Common myeloid progenitor, CD34-positive (primary cell): ENCODE measurements around the gene GREM1.

Source experiments
- CTCF ChIA-PET: fragments of 350-600 bp; sonication (Branson Sonifier 250); formaldehyde crosslinking; loops from one replicate; lab custom pipeline; 2021; ENCODE audit warnings: antibody characterized with exemption; lab: Charles Lee
- POLR2A ChIA-PET: fragments of 350-600 bp; sonication (Branson Sonifier 250); formaldehyde crosslinking; loops from one replicate; lab custom pipeline; 2021; ENCODE audit warnings: antibody characterized with exemption; lab: Charles Lee
- DNase-seq, 3 donors: peaks; one replicate each; pipeline versions ENCODE4 v3.0.0 to v3.0.0-alpha.2; 2013
- H3K27ac ChIP-seq, 2 experiments: 1 replicate in 1 of 2; 2 replicates in 1 of 2; pipeline ENCODE4 v1.7.0; 2013; ENCODE audit warnings: inconsistent platforms in 2 of 2, low read length in 2 of 2, mild to moderate bottlenecking in 2 of 2, low read depth in 1 of 2, moderate library complexity in 1 of 2; ENCODE audit not compliant: severe bottlenecking in 2 of 2, insufficient read depth in 1 of 2, poor library complexity in 1 of 2
- H3K27me3 ChIP-seq, 5 experiments: replicated peaks in 2 of 5; 1 replicate in 3 of 5; 2 replicates in 2 of 5; pipeline versions ENCODE4 v1.6.1 to v1.7.0; 2013; ENCODE audit warnings: low read length in 4 of 5, mild to moderate bottlenecking in 2 of 5, moderate library complexity in 2 of 5, inconsistent platforms in 1 of 5; ENCODE audit not compliant: insufficient read depth in 5 of 5, control insufficient read depth in 4 of 5
- H3K36me3 ChIP-seq, 4 experiments: 1 replicate in 2 of 4; 2 replicates in 2 of 4; pipeline versions ENCODE4 v1.6.1 to v1.7.0; 2013; ENCODE audit warnings: low read length in 3 of 4, control low read depth in 1 of 4, mild to moderate bottlenecking in 1 of 4; ENCODE audit not compliant: control insufficient read depth in 4 of 4, insufficient read depth in 4 of 4
- H3K4me1 ChIP-seq, 4 experiments: 1 replicate in 3 of 4; 2 replicates in 1 of 4; pipeline versions ENCODE4 v1.6.1 to v1.7.1; 2013; ENCODE audit warnings: low read length in 3 of 4, mild to moderate bottlenecking in 3 of 4, control low read depth in 1 of 4, inconsistent platforms in 1 of 4, moderate library complexity in 1 of 4; ENCODE audit not compliant: control insufficient read depth in 4 of 4, insufficient read depth in 4 of 4; ENCODE audit errors: control extremely low read depth in 1 of 4
- H3K4me3 ChIP-seq, 7 experiments: 1 replicate in 4 of 7; 2 replicates in 3 of 7; pipeline versions ENCODE4 v1.5.1 to v1.7.0; 2013; ENCODE audit warnings: mild to moderate bottlenecking in 7 of 7, low read length in 6 of 7, moderate library complexity in 6 of 7, inconsistent platforms in 2 of 7, low read depth in 2 of 7, control low read depth in 1 of 7; ENCODE audit not compliant: insufficient read depth in 4 of 7, control insufficient read depth in 1 of 7; ENCODE audit errors: extremely low read depth in 1 of 7
- H3K9me3 ChIP-seq, 5 experiments: 1 replicate in 4 of 5; 2 replicates in 1 of 5; pipeline versions ENCODE4 v1.6.1 to v1.7.1; 2013; ENCODE audit warnings: low read length in 4 of 5, mild to moderate bottlenecking in 2 of 5, inconsistent platforms in 1 of 5, low read depth in 1 of 5, moderate library complexity in 1 of 5; ENCODE audit not compliant: control insufficient read depth in 4 of 5, insufficient read depth in 2 of 5; ENCODE audit errors: control extremely low read depth in 1 of 5
- WGBS: methylation state at CpG from one replicate; pipeline ENCODE4 v1.1.5; 2013; ENCODE audit not compliant: insufficient coverage; 5-methylcytosine and 5-hydroxymethylcytosine counted together

The GREM1 gene

GRCh38 chr15:32778391-32779176 is 60.8 kb downstream of the GREM1 start:
- ChIA-PET POLR2A (no interaction called here), CTCF (no interaction called here)
- no peaks in the 10 kb centered on the region for H3K27me3 ChIP-seq
- no peak overlapping the region for H3K4me3 ChIP-seq
- H3K9me3 ChIP-seq = peaks cover 0 to 8% (median 3%) of the 10 kb centered on the region in 5 experiments
- 100% methylated on average over 1 of the region's 4 CpGs for WGBS
- no peaks in the 10 kb centered on the region for H3K4me1 ChIP-seq
- no peak for DNase-seq
- H3K36me3 ChIP-seq = no peaks in the 10 kb centered on the region
- H3K27ac ChIP-seq = no peak overlapping the region

GRCh38 chr15:32781781-32782180 is 64.0 kb downstream of the GREM1 start:
- 92% methylated on average over 3 of the region's 3 CpGs for WGBS
- peaks cover 0 to 4% (median 0%) of the 10 kb centered on the region in 5 experiments for H3K27me3 ChIP-seq
- H3K36me3 ChIP-seq = no peaks in the 10 kb centered on the region
- POLR2A ChIA-PET = no interaction called here
- no peak overlapping the region for H3K4me3 ChIP-seq
- DNase-seq = no peak
- peaks cover 0 to 8% (median 3%) of the 10 kb centered on the region in 5 experiments for H3K9me3 ChIP-seq
- CTCF ChIA-PET = no interaction called here
- no peak overlapping the region for H3K27ac ChIP-seq
- no peaks in the 10 kb centered on the region for H3K4me1 ChIP-seq

DNA sequence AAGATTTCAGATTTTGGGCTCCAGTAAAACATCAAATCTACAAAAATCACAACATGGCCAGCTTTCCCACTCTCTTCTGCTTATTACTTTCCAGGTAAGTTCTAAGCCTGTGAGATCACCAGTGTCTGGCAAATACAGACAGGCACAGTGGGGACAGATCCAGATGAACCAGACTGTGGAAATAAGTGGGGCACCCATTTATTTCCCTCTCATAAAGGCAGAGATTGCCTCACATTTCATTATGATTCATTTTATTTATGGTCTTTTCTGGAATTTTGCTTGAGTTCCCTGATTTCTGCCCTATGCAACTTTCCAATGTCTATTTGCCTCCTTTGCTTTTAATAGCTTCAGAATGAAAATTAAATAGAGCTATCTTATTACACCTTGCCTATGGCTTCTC is 66.8 kb downstream of the GREM1 start:
- Histone ChIP-seq H3K4me3 (no peak overlapping the region), H3K27ac (no peak overlapping the region), H3K36me3 (no peaks in the 10 kb centered on the region), H3K4me1 (no peaks in the 10 kb centered on the region), H3K9me3 (peaks cover 0 to 1% (median 0%) of the 10 kb centered on the region in 5 experiments), H3K27me3 (peaks cover 0 to 4% (median 0%) of the 10 kb centered on the region in 5 experiments)
- ChIA-PET POLR2A (no interaction called here), CTCF (interaction anchor here (1.3 kb wide), 1 partner anchor 10 kb away, joined by 3 read pairs; no protein-coding TSS in a partner anchor)
- no peak for DNase-seq

GRCh38 chr15:32786906-32787305 is 69.1 kb downstream of the GREM1 start:
- peaks cover 0 to under 1% (median 0%) of the 10 kb centered on the region in 5 experiments for H3K9me3 ChIP-seq
- H3K27me3 ChIP-seq = peaks cover 0 to 4% (median 0%) of the 10 kb centered on the region in 5 experiments
- POLR2A ChIA-PET = no interaction called here
- H3K27ac ChIP-seq = no peak overlapping the region
- CTCF ChIA-PET = no interaction called here
- 100% methylated on average over 4 of the region's 7 CpGs for WGBS
- DNase-seq = no peak
- no peak overlapping the region for H3K4me3 ChIP-seq
- no peaks in the 10 kb centered on the region for H3K36me3 ChIP-seq
- H3K4me1 ChIP-seq = no peaks in the 10 kb centered on the region

DNA sequence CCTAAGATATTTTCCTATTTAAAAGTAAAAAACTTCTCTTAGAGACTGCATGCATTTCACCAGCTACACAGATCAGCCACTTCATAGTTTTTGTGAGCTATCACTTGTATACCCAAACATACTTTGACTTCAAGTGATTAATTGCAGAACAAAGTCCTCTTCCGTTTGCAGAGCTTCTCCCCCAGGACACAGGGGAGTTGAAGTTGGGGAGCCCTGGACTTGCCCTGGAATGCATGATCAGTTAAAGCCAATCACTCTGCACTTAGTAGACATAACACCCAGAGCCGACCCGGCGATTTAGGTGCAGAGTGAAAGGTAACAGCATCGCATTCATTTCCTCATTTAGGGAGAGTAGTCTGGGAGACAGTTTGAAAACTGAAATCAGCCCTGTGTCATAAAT is 70.1 kb downstream of the GREM1 start:
- CTCF ChIA-PET = no interaction called here
- POLR2A ChIA-PET = no interaction called here
- 83% methylated on average over 1 of the region's 5 CpGs for WGBS

GRCh38 chr15:32790352-32790999 is 72.7 kb downstream of the GREM1 start:
- DNase-seq = no peak
- ChIA-PET POLR2A (no interaction called here), CTCF (interaction anchor here (0.8 kb wide), 1 partner anchor 55 kb away, joined by 3 read pairs; no protein-coding TSS in a partner anchor)
- Histone ChIP-seq H3K4me3 (no peak overlapping the region), H3K27me3 (no peaks in the 10 kb centered on the region), H3K4me1 (peaks cover 3 to 11% (median 5%) of the 10 kb centered on the region in 4 experiments), H3K36me3 (no peaks in the 10 kb centered on the region), H3K9me3 (no peaks in the 10 kb centered on the region), H3K27ac (no peak overlapping the region)
- 100% methylated on average over 1 of the region's 2 CpGs for WGBS

More for the DNA sequence above, 70.1 kb downstream of the GREM1 start:
- no peak for DNase-seq
- H3K27ac ChIP-seq = no peak overlapping the region
- H3K27me3 ChIP-seq = peaks cover 0 to 4% (median 0%) of the 10 kb centered on the region in 5 experiments
- no peaks in the 10 kb centered on the region for H3K36me3 ChIP-seq
- H3K4me3 ChIP-seq = no peak overlapping the region
- peaks cover 3 to 6% (median 5%) of the 10 kb centered on the region in 4 experiments for H3K4me1 ChIP-seq
- no peaks in the 10 kb centered on the region for H3K9me3 ChIP-seq

- Histone ChIP-seq H3K4me3 (no peak overlapping the region), H3K9me3 (no peaks in the 10 kb centered on the region), H3K4me1 (peaks cover 3 to 11% (median 5%) of the 10 kb centered on the region in 4 experiments), H3K27ac (no peak overlapping the region), H3K27me3 (peaks cover 0 to 3% (median 0%) of the 10 kb centered on the region in 5 experiments), H3K36me3 (no peaks in the 10 kb centered on the region)
- 25% methylated on average over 2 of the region's 2 CpGs for WGBS
- CTCF ChIA-PET = interaction anchor here (1.9 kb wide), 1 partner anchor 14 kb away, joined by 4 read pairs; no protein-coding TSS in a partner anchor
- POLR2A ChIA-PET = no interaction called here
- DNase-seq = no peak
Observed at GRCh38 chr15:32792436-32792835, 74.6 kb downstream of the GREM1 start.
